ENCODE measurements around the gene SKIDA1.

SKIDA1 gene

GRCh38 chr10:21490711-21491105 lies 34.8 kb downstream of the SKIDA1 start:
- H3K9me3 ChIP-seq (ENCODE audit: insufficient read depth, low read depth, low read length): no peaks in the 10 kb centered on the region
- H3K36me3 ChIP-seq (ENCODE audit: insufficient read depth, low read length): no peaks in the 10 kb centered on the region
- no peaks in the 10 kb centered on the region for H3K4me1 ChIP-seq (ENCODE audit: insufficient read depth, low read length, poor library complexity, severe bottlenecking)
- H3K79me2 ChIP-seq (ENCODE audit: insufficient read depth, low read length): no peaks in the 10 kb centered on the region
- H3K9ac ChIP-seq (ENCODE audit: low read depth, low read length, poor library complexity, severe bottlenecking): no peak overlapping the region
- TF ChIP-seq CTCF (conservative IDR thresholded peaks at IDR 0.05; ENCODE audit: low read length) (no peak), EZH2phosphoT487 (IDR thresholded peaks at IDR 0.05; ENCODE audit: borderline replicate concordance) (no peak)
- peaks cover 6% of the 10 kb centered on the region; the same call in 1 of the 2 replicates for H3F3A ChIP-seq (ENCODE audit: low read depth)
- H3K9me2 ChIP-seq (replicated peaks; ENCODE audit: low read depth, low read length): no peaks in the 10 kb centered on the region
- no peaks in the 10 kb centered on the region for H3K27me3 ChIP-seq (ENCODE audit: insufficient read depth, low read length, poor library complexity, severe bottlenecking)
- no peak overlapping the region for H3K4me2 ChIP-seq (ENCODE audit: low read depth, low read length, poor library complexity, severe bottlenecking)
- no peaks in the 10 kb centered on the region for H4K20me1 ChIP-seq (ENCODE audit: insufficient read depth, low read length, poor library complexity, severe bottlenecking)
- H2AFZ ChIP-seq (ENCODE audit: low read length): no peak overlapping the region
- no peak overlapping the region for H3K4me3 ChIP-seq (ENCODE audit: low read length, poor library complexity, severe bottlenecking)

- no peaks in the 10 kb centered on the region for H3K79me2 ChIP-seq (ENCODE audit: insufficient read depth, low read length)
- no peaks in the 10 kb centered on the region for H3K27me3 ChIP-seq (ENCODE audit: insufficient read depth, low read length, poor library complexity, severe bottlenecking)
- TF ChIP-seq EZH2phosphoT487 (IDR thresholded peaks at IDR 0.05; ENCODE audit: borderline replicate concordance): no peak
- no peak for TF ChIP-seq CTCF (conservative IDR thresholded peaks at IDR 0.05; ENCODE audit: low read length)
- no peak overlapping the region for H3K4me3 ChIP-seq (ENCODE audit: low read length, poor library complexity, severe bottlenecking)
- H3K36me3 ChIP-seq (ENCODE audit: insufficient read depth, low read length): no peaks in the 10 kb centered on the region
- H2AFZ ChIP-seq (ENCODE audit: low read length): no peak overlapping the region
- no peaks in the 10 kb centered on the region for H4K20me1 ChIP-seq (ENCODE audit: insufficient read depth, low read length, poor library complexity, severe bottlenecking)
- H3K4me2 ChIP-seq (ENCODE audit: low read depth, low read length, poor library complexity, severe bottlenecking): no peak overlapping the region
- no peaks in the 10 kb centered on the region for H3K9me3 ChIP-seq (ENCODE audit: insufficient read depth, low read depth, low read length)
- peaks cover 6% of the 10 kb centered on the region; the same call in 1 of the 2 replicates for H3F3A ChIP-seq (ENCODE audit: low read depth)
- H3K9me2 ChIP-seq (replicated peaks; ENCODE audit: low read depth, low read length): no peaks in the 10 kb centered on the region
- H3K4me1 ChIP-seq (ENCODE audit: insufficient read depth, low read length, poor library complexity, severe bottlenecking): no peaks in the 10 kb centered on the region
- no peak overlapping the region for H3K9ac ChIP-seq (ENCODE audit: low read depth, low read length, poor library complexity, severe bottlenecking)
These were observed 35.3 kb downstream of the SKIDA1 start for GRCh38 chr10:21490028-21490710.

- Histone ChIP-seq H3K9me3 (ENCODE audit: insufficient read depth, low read depth, low read length) (no peaks in the 10 kb centered on the region), H3K9me2 (replicated peaks; ENCODE audit: low read depth, low read length) (no peaks in the 10 kb centered on the region), H3K27me3 (ENCODE audit: insufficient read depth, low read length, poor library complexity, severe bottlenecking) (no peaks in the 10 kb centered on the region), H3F3A (ENCODE audit: low read depth) (peaks cover 6% of the 10 kb centered on the region; the same call in 1 of the 2 replicates), H4K20me1 (ENCODE audit: insufficient read depth, low read length, poor library complexity, severe bottlenecking) (no peaks in the 10 kb centered on the region), H3K4me1 (ENCODE audit: insufficient read depth, low read length, poor library complexity, severe bottlenecking) (no peaks in the 10 kb centered on the region), H3K4me3 (ENCODE audit: low read length, poor library complexity, severe bottlenecking) (no peak overlapping the region), H3K9ac (ENCODE audit: low read depth, low read length, poor library complexity, severe bottlenecking) (no peak overlapping the region), H3K4me2 (ENCODE audit: low read depth, low read length, poor library complexity, severe bottlenecking) (no peak overlapping the region), H3K36me3 (ENCODE audit: insufficient read depth, low read length) (no peaks in the 10 kb centered on the region), H3K79me2 (ENCODE audit: insufficient read depth, low read length) (no peaks in the 10 kb centered on the region), H2AFZ (ENCODE audit: low read length) (no peak overlapping the region)
- TF ChIP-seq EZH2phosphoT487 (IDR thresholded peaks at IDR 0.05; ENCODE audit: borderline replicate concordance) (no peak), CTCF (conservative IDR thresholded peaks at IDR 0.05; ENCODE audit: low read length) (no peak)
These were observed 36.5 kb downstream of the SKIDA1 start for GRCh38 chr10:21488957-21489446.
